Ovary (tissue), 9 donors: ENCODE measurements around the gene TSPAN32. TPM values are rescaled to one million over a fixed set of nuclear protein-coding genes. Genes with fewer than 3 reads are reported as not detected.
"Not testable (repeated sequence)": the region's sequence is repeated elsewhere in the genome, so short reads cannot be mapped to it uniquely, and the experiment has no call there.

Experiments
- DNase-seq, 5 donors: peaks; one replicate each; pipeline ENCODE4 v3.0.0-alpha.2; 2019 to 2020
- H3K27ac ChIP-seq, 2 donors: fragments of 200-600 bp; one replicate each; pipeline versions ENCODE4 v1.5.1 to v1.8.0; 2019 to 2022
- H3K27me3 ChIP-seq: fragments of 200-600 bp; one replicate; pipeline ENCODE4 v1.8.0; 2022
- H3K36me3 ChIP-seq: fragments of 200-600 bp; sonication (generic); one replicate; pipeline ENCODE4 v1.5.1; 2019
- H3K4me1 ChIP-seq: one replicate; pipeline ENCODE4 v1.8.1; 2013; ENCODE audit warnings: mild to moderate bottlenecking, moderate library complexity; ENCODE audit not compliant: insufficient read depth
- H3K4me3 ChIP-seq: fragments of 200-600 bp; sonication (generic); one replicate; pipeline ENCODE4 v1.5.1; 2017
- H3K9me3 ChIP-seq, 2 donors: fragments of 200-600 bp in 1 of 2; sonication (generic) in 1 of 2; one replicate each; pipeline versions ENCODE4 v1.5.1 to v1.8.1; 2013 to 2019; ENCODE audit warnings: mild to moderate bottlenecking in 1 of 2, moderate library complexity in 1 of 2
- EP300 ChIP-seq: sonication (generic); formaldehyde crosslinking; IDR thresholded peaks from one replicate; pipeline ENCODE4 v1.6.1; 2017; ENCODE audit warnings: antibody characterized with exemption
- POLR2A ChIP-seq: fragments of 450-650 bp; IDR thresholded peaks from one replicate; pipeline ENCODE4 v1.6.1; 2017; ENCODE audit warnings: antibody characterized with exemption, mild to moderate bottlenecking, moderate library complexity
- WGBS, 3 donors: extraction: QIAGEN DNeasy Blood & Tissue Kit in 1 of 3; methylation state at CpG; one replicate each; pipeline versions ENCODE4 v1.1.5 to v1.1.7; 2013 to 2017; 5-methylcytosine and 5-hydroxymethylcytosine counted together
- intact Hi-C, 4 donors: fragments of 100-400 bp; cut with DNase I; formaldehyde crosslinking; loops; one replicate each; pipeline versions ENCODE4 v1.11.0 to v1.15.1; 2022 to 2023
- polyA plus RNA-seq, 2 donors: library from polyadenylated mRNA; stranded (reverse); fragments of 200-250 nt in 1 of 2; fragments of 350-450 nt in 1 of 2; fragmentation: Illumina TruSeq in 1 of 2; extraction: RNeasy Lipid Tissue Mini Kit (QIAGEN cat#74804) in 1 of 2; gene quantifications; one replicate each; pipeline ENCODE4 v1.2.3, GENCODE V29; 2013 to 2014
- total RNA-seq, 7 donors: library from RNA; depleted of rRNA in 2 of 7; stranded (reverse); fragments of >200 nt in 2 of 7; fragmentation: NEBNext Ultra II Directional in 3 of 7; extraction: Animal tissue kit (Norgen Biotek cat#: 25700) in 3 of 7; gene quantifications; one replicate each; pipeline versions ENCODE4 v1.1.0 to v1.2.4, GENCODE V29; 2016 to 2023
- TF ChIP-seq, protein P1 (sequence below), 3 donors: fragments of 450-650 bp in 2 of 3; fragments of 200-600 bp in 1 of 3; IDR thresholded peaks; one replicate each; pipeline versions ENCODE4 v1.5.1 to v1.8.0; 2016 to 2022; ENCODE audit warnings: antibody characterized with exemption in 3 of 3, mild to moderate bottlenecking in 1 of 3
- donor health status: DM: no; HTN: no; CAD: no; lungs with moderate emphysema.
- donor health status: DM: no; HTN: no; CAD: no.
- donor health status: Bipolar disorder and iron deficiency.
- donor health status: DM: yes; HTN: yes; CAD: no.
- donor health status: DM: no; HTN: no; CAD: no.
- donor health status: DM: yes; HTN: yes; CAD: no.

TSPAN32 gene
- total and polyA plus RNA-seq, 9 donors, result 0.63 to 3.9 (median 1.3) TPM; not detected in 2

DNA sequence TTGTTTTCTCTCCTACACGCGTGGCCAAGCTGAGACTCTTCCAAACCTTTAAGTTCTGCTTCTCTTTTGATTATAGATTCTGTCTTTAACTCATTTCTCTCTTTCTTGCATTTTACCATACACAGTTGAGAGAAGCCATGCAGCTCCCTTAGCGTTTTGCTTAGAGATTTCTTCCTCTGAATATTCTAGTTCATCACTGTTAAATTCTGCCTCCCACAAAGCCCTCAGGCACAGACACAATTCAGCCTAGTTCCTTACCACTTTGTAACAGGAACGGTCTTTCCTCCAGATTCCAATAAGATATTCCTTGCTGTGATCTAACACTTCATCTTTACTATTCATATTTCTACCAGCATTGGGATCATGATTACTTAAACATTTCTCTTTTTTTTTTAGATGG is 50.6 kb downstream of the TSPAN32 start:
- H3K27ac ChIP-seq, result no peak overlapping the region
- H3K4me1 ChIP-seq, result no peaks in the 10 kb centered on the region
- TF ChIP-seq EP300, result no peak
- no peaks in the 10 kb centered on the region for H3K27me3 ChIP-seq
- no peaks in the 10 kb centered on the region for H3K9me3 ChIP-seq
- 71 to 82% (median 72%) methylated on average over 4 of the region's 4 CpGs for WGBS, 3 donors
- no peaks in the 10 kb centered on the region for H3K36me3 ChIP-seq
- intact Hi-C loops, result no loop called here
- no peak for DNase-seq
- H3K4me3 ChIP-seq, result no peak overlapping the region

DNA sequence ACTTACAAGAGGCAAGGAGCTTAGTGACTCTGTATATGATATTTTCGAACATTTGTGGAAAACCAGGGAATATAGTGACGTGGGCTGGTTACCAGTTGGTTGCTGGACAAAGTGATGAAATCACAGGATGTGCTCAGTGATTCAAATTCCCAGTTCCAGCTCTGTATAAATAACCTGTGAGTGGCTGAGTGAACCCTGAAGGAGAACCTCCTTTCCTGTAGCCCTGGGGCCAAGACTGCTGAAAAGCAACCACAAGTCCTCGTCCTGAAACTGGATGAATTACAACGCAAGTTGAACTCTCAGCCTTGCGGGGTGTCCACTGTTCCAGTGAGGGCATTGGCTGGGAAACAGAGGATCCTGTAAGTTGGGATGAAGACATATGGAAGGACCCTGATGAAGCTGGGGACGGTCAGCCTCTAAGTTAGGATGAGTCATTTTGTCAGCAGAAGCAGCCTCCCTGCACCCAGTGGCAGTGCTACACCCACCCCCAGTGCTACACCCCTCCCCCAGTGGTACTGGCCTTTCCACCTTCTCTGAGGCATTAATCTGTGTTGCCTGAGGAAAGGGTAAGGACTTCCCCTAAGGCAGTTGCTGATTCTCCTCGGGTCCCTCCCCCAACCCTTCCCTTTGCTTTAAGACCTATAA is 53.3 kb downstream of the TSPAN32 start:
- TF ChIP-seq EP300 (no peak), POLR2A (no peak)
- TF ChIP-seq, protein P1, sequence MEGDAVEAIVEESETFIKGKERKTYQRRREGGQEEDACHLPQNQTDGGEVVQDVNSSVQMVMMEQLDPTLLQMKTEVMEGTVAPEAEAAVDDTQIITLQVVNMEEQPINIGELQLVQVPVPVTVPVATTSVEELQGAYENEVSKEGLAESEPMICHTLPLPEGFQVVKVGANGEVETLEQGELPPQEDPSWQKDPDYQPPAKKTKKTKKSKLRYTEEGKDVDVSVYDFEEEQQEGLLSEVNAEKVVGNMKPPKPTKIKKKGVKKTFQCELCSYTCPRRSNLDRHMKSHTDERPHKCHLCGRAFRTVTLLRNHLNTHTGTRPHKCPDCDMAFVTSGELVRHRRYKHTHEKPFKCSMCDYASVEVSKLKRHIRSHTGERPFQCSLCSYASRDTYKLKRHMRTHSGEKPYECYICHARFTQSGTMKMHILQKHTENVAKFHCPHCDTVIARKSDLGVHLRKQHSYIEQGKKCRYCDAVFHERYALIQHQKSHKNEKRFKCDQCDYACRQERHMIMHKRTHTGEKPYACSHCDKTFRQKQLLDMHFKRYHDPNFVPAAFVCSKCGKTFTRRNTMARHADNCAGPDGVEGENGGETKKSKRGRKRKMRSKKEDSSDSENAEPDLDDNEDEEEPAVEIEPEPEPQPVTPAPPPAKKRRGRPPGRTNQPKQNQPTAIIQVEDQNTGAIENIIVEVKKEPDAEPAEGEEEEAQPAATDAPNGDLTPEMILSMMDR (IDR thresholded peaks at IDR 0.05), result no peak
- Histone ChIP-seq H3K9me3 (no peaks in the 10 kb centered on the region), H3K36me3 (no peaks in the 10 kb centered on the region), H3K27ac (no peak overlapping the region), H3K4me3 (no peak overlapping the region), H3K4me1 (no peaks in the 10 kb centered on the region), H3K27me3 (no peaks in the 10 kb centered on the region)
- intact Hi-C loops, result no loop called here
- DNase-seq, result no peak
- 77 to 80% (median 78%) methylated on average over 7 of the region's 7 CpGs for WGBS, 3 donors

DNA sequence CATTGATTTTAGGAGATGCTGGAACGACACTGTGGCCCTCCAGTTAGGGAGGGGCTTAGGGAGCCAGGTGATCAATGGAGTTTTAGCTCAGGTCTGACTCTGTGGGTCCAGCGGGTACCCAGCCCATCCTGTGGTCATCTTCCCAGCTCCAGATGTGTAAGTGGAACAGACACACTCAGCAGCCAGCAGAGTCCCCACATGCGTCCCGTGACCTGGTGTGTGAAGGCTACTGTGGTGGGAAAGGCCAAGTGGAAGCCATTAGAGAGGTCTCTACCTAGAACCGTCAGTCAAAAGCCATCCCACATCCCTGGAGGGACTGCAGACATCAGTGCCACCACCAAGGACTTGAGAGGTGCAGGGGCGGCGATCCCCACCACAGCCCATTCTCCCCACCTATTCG is 55.4 kb downstream of the TSPAN32 start:
- Histone ChIP-seq H3K27me3 (no peaks in the 10 kb centered on the region), H3K36me3 (no peaks in the 10 kb centered on the region), H3K27ac (no peak overlapping the region), H3K9me3 (no peaks in the 10 kb centered on the region), H3K4me1 (no peaks in the 10 kb centered on the region), H3K4me3 (no peak overlapping the region)
- DNase-seq, result no peak
- TF ChIP-seq, protein P1 (IDR thresholded peaks at IDR 0.05), result no peak
- no peak for TF ChIP-seq POLR2A
- no peak for TF ChIP-seq EP300
- intact Hi-C loops, result no loop called here
- WGBS, 3 donors, result 65 to 72% (median 67%) methylated on average over 8 of the region's 8 CpGs

DNA sequence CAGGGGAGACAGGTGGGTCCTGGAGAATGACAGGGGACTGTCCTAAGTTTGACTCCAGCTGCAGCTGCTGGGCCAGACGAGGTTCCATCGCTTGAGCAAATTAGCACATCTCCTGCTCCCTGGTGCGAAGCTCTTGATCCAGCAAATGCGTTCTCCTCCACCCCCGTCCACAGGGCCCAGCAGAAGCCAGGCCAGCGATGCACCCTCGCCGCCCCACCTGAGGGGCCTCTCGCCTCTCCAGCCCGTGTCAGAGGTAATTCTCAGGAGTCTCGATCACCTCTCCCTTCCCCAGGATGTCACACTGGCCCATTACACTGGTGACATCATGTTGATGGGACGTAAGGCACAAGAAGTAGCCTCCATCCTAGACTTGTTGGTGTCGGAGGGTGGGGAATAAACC is 55.8 kb downstream of the TSPAN32 start:
- H3K36me3 ChIP-seq, H3K4me1 ChIP-seq, H3K4me3 ChIP-seq, intact Hi-C loops, H3K27ac ChIP-seq, H3K9me3 ChIP-seq, DNase-seq, H3K27me3 ChIP-seq: not testable (repeated sequence)
- WGBS, 3 donors, result 90 to 94% (median 92%) methylated on average over 13 of the region's 13 CpGs

DNA sequence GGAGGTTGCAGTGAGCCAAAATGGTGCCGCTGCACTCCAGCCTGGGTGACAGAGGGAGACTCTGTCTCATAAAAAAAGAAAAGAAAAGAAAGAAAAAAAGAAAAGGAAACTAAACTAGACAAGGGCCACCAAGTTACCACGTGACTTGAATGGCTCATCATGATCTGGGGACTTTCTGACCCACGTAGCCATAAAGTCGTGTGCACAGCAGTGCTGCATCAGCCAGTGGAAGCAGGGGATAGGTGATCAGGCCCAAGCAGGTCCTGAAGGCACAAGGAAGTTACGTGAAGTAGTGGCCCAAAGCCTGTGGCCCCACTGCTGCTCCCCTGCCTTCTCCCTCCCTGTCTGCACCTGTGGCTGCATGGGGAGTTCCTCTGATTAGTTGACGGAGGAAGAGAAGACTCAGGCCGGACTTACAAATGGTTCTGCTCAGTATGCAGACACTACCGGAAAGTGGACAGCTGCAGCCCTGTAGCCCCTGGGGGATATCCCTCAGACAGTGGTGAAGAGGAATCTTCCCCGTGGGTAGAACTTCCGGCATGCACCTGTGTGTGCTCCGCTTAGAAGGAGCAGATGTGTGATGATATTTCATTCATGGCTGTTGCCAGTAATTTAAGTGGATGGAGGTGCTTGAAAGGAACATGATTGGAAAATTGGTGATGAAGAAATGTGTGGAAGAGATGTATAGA is 57.1 kb downstream of the TSPAN32 start:
- no peak for DNase-seq
- Histone ChIP-seq H3K36me3 (no peaks in the 10 kb centered on the region), H3K9me3 (no peaks in the 10 kb centered on the region), H3K27me3 (no peaks in the 10 kb centered on the region), H3K27ac (no peak overlapping the region), H3K4me3 (no peak overlapping the region), H3K4me1 (no peaks in the 10 kb centered on the region)
- intact Hi-C loops, result no loop called here
- WGBS, 3 donors, result 89 to 95% (median 94%) methylated on average over 11 of the region's 11 CpGs
- TF ChIP-seq EP300 (no peak), POLR2A (no peak)
- TF ChIP-seq, protein P1 (IDR thresholded peaks at IDR 0.05), result no peak
